SK-N-DZ (cell line): ENCODE results near the gene ICAM3.
A peak's percentile ranks its signal among the peaks of the same experiment; 100 is the strongest.
"Not testable (repeated sequence)": the region's sequence is repeated elsewhere in the genome, so short reads cannot be mapped to it uniquely, and the experiment has no call there.

Experiments used
- DNase-seq: peaks from one replicate; pipeline ENCODE4 v3.0.0-alpha.2; 2015; ENCODE audit warnings: low spot score

Gene ICAM3

DNA sequence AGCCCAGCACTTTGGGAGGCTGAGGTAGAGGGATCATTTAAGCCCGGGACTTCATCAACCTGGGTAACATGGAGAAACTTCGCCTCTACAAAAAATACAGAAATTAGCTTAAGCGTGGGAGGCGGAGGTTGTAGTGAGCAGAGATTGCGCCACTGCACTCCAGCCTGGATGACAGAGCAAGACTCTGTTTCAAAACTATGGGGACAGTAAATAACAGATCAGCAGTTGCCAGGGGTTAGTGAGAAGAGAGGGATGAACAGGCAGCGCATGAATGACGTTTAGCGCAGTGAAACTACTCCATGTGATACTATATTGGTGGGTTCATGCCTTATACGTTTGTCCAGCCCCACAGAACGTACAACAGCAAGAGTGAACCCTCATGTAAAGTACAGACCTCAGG lies 7.1 kb upstream of the ICAM3 start:
- no peak for DNase-seq

DNA sequence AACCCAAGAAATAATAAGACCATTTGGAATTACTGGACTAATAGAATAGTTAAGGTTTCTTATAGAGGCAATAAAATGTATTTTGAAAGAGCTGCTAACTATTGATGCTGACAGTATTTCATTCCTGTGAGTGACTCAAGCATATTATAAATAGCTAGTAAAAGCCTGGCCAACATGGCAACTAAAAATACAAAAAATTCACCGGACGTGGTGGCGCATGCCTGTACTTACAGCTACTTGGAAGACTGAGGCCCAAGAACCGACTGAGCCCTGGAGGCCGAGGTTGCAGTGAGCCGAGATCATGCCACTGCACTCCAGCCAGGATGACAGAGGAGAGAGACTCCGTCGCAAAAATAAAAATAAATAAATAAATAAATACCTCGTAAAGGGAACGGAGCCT lies 5.4 kb upstream of the ICAM3 start:
- DNase-seq: no peak

- DNase-seq: no peak
These were observed 4.1 kb upstream of the ICAM3 start for GRCh38 chr19:10343495-10343894.

DNA sequence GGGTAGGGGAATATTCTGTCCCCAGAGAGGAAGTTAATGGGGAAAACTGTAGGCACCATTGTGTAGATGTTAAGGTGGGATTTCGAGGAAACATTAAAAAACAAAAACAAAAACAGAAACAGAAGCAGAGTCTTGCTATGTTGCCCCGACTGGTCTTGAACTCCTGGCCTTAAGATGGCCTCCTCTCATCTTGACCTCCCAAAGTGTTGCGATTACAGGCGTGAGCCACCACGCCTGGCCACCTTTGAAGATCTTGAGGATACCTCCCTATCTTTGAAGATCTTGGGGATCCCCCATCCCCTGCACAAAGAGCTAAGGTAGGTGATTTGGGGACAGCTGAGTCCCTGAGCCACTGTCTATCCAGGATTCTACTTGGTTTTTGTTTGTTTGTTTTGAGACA lies 553 bp upstream of the ICAM3 start:
- no peak for DNase-seq

GRCh38 chr19:10338940-10339339 lies 484 bp downstream of the ICAM3 start:
- no peak for DNase-seq

GRCh38 chr19:10336725-10337124 lies 2.7 kb downstream of the ICAM3 start:
- DNase-seq: not testable (repeated sequence)

DNA sequence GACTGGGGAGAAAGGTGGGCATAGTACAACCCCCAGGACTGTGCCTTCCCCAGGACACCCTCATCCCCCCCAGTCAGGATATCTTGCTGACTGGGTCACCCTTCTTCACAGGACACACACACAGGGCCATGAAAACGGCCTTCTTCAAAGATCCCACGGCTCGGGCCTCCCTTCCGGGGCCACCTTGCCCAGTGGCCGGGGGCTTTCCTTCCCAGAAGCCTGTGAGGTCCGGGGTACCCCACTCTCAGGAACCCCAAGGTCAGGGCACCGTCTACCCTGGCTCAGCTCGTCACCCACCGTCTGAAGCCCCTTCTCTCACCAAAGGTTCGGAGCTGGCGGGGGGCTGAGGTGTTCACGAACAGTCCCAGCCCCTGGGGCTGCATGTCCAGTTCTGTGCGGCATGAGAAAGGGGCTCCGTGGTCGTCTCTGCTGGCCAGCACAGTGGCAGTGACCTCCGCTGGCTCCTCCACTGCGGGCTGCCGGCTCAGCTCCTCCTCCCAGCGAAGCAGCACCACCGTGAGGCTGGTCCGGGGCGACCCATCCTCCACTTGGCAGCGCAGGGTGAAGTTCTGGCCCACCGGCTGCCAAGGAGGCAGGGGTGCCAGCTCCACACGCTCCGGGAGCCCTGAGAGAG lies 4.0 kb downstream of the ICAM3 start:
- no peak for DNase-seq

DNA sequence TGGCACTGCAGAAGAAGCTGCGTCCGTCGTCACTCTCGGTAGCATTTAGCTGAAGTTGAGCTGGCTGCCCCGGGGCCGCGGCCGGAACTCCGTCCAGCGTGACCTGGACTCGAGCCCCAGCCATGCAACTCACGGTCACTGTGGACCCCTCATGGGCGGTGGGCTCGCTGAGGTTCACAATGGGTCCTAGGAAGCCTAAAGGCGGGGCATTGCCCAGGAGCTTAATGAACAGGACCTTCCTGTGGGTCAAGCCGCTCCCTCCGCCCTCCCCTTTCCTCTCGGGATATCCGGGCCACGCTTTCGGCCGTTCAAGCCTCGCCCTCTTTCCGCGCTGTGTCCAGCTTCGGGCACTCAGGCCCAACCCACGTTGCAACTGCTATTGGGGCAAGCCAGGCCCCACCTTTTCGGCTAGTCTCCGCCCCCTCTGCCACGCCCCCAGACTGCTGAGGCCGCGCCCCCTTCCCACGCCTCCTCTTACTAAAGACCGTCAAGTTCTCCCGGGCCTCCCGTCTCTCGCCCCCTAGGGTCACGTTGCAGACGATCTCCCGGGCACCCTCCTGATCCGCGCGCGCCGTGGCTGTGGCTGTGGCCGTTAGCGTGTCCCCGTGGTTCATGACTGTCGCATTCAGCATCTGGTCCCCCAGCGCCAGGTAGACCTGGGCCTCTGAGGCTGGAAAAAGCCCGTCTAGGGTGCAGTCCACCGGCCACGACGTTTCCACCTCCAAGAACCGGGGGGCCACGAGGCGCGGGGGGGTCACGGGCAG lies 4.7 kb downstream of the ICAM3 start:
- DNase-seq: peak; percentile 81

DNA sequence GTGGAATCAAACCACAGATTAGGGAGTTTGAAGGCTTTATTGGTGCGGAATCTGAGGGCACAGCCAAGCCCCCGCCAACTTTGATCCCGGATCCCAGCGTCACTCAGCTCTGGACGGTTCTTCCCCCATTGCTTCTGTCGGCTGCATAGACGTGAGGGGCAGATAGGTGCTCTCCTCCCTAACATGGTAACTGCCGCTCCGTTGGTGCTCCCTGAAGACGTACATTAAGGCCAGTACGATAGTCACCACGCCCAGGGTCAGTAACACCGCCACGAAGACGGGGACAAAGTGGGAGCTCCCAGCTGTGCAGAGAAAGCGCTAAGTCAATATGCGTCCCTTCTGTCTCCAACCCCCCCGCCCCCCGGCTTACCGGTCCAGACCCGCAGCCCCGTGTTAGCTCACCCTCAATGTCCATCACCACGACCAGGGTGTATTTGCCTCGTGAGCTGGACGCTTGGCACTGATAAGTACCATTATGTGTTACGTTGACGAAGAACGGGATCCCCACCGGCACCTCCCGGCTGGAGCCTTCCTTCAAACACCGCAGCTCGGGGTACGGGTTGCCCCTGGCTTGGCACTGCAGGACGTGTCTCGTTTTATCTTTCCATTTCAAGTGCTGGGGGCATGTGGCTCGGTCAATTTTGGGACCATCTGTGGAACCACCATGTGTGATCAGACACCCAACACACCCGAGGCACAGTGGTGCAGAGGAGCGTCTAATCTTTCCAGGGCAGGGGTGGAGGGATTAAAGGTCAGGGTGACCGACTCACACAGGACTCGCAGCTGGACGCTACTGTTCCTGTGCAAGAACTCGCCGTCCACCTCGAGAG lies 5.5 kb downstream of the ICAM3 start:
- DNase-seq: no peak

GRCh38 chr19:10332965-10333757 lies 6.3 kb downstream of the ICAM3 start, which contains the start of gene RAVER1:
Gene RAVER1 (minus strand): TSS chr19:10333529. CDS start chr19:10333507, 22 bp downstream.
- DNase-seq: peak; percentile 93

GRCh38 chr19:10332158-10332964 lies 7.1 kb downstream of the ICAM3 start:
- no peak for DNase-seq

GRCh38 chr19:10329555-10329954 lies 9.9 kb downstream of the ICAM3 start:
- DNase-seq: no peak

- DNase-seq: no peak
These were observed 10.6 kb downstream of the ICAM3 start for GRCh38 chr19:10328558-10329429.

DNA sequence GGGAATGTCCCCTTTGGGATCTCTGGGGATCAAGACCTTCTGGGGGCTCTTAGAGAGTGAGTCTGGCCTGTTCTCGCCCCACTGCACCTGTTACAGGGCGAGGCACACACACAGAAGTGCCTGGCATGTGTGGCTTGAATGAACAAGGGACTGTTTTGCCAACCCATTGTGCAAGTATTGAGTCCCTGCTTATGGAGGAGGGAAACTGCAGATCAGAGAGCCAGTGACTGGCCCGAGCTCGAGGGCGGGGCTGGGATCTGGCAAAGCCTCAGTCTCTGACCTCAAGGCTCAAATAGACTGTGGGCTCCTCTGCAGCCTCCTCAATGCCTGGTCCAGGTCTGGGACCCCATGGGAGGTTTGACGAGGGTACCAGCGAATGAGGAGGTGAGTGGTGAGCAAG lies 11.6 kb downstream of the ICAM3 start:
- DNase-seq: no peak

DNA sequence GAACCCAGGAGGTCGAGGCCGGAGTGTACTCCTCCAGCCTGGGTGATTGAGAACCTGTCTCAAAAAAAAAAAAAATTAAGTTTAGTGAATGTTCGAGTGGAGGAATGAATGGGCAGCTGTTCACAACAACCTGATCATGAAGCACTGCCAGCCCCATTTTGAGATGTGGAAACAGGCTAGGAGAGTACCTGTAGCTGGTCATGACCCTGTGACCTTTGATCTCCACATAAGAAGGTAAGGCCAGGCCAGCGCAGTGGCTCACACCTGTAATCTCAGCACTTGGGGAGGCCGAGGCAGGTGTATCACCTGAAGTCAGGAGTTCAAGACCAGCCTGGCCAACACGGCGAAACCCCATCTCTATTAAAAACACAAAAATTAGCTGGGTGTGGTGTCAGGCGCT lies 13.7 kb downstream of the ICAM3 start:
- no peak for DNase-seq

GRCh38 chr19:10321874-10322835 lies 17.3 kb downstream of the ICAM3 start:
- DNase-seq: no peak

- DNase-seq: no peak
These were observed 18.0 kb downstream of the ICAM3 start for GRCh38 chr19:10321417-10321797.

DNA sequence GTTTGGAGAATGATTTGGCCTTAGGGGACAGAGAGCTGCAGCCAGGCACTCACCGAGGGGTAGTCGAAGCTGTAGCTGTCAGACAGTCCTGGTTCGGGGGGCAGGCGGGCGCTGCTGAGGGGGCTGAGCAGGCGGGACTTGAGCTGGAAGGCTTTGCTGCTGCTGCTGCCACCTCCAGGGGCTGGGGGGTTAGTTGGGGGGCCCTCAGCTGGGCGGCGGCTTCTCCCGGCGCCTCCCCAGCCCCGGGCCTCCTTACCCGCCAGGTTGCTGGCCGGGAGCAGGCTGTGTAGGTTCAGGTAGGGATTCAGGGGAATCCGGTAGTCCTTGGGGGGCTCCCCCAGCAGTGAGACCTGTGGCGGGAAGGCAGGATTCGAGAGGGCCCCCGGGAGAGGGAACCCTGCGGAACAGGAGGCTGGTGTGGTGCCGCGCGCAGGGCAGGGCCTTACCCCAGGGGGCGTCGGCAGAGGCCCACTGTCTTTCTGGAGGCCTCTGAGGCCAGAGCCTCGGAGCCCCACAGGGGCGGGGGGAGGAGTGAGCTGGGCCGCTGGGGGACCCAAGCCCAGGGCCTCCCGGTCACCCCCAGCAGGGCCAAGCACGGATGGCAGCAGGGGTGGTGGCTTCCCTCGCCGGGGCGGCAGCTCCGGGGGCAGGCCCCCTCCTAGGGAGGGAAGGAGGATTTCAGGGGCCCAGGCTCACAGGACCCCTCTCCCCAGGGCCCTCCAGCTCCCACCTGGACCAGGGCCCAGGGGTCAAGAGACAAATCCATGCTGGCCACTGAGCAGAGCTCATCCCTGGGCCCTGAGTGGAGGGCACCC lies 18.6 kb downstream of the ICAM3 start:
- DNase-seq: no peak
